SK-N-DZ (cell line): ENCODE measurements around the gene GNAL.
"Not testable (repeated sequence)": the region's sequence is repeated elsewhere in the genome, so short reads cannot be mapped to it uniquely, and the experiment has no call there.

ENCODE experiments used
- DNase-seq: peaks from one replicate; pipeline ENCODE4 v3.0.0-alpha.2; 2015; ENCODE audit warnings: low spot score

GNAL gene

DNA sequence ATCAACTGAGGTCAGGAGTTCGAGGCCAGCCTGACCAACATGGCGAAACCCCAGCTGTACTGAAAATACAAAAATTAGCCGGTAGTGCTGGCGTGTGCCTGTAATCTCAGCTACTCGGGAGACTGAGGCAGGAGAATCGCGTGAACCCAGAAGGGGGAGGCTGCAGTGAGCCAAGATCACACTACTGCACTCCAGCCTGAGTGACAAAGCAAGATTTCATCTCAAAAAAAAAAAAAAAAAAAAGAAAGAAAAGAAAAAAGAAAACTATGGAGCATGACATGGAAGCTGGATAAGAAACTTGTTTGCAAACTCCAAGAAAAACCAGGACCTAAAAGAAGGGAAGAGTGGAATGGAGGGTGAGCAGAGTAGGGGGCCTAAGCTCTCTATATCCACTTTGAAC, 160.2 kb downstream of the GNAL start:
- no peak for DNase-seq

DNA sequence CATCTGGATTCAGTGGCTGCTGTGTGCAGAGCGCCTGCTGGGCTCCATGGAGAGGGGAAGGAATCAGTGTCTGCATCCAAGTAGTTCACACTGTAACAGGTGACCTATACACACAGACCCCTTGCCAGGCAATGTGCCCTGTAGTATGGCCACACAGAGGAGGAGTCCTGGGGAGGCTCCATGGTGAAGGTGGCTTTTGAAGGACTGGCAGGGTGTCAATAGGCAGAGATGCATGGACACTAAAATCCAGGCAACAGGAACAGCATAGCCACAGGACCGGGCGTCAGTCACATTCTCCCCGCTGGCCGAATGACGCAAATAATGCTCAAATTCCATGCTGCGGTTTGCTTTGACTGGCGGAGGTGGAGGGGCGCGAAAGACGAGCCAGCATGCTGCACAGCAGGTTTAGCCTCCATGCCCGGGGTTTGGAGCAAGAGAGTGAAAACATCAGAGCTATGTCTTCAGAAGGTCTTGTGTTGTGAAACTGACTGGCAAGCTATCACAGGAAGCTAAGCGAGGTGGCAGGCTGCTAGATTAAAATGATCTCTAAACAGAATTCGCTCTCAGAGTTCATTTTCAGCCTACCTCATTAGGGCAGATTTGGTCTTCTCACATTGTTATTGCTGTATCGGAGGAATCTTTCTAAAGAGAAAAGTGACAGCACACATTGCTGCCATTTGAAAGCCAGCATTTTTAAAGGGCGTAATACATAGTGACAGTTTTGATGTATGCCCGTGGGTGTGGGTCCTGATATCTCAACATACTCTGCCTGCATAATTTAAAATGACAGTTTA, 161.0 kb downstream of the GNAL start:
- peak; percentile 40 for DNase-seq

GRCh38 chr18:11850821-11851145, 161.7 kb downstream of the GNAL start:
- DNase-seq = no peak

DNA sequence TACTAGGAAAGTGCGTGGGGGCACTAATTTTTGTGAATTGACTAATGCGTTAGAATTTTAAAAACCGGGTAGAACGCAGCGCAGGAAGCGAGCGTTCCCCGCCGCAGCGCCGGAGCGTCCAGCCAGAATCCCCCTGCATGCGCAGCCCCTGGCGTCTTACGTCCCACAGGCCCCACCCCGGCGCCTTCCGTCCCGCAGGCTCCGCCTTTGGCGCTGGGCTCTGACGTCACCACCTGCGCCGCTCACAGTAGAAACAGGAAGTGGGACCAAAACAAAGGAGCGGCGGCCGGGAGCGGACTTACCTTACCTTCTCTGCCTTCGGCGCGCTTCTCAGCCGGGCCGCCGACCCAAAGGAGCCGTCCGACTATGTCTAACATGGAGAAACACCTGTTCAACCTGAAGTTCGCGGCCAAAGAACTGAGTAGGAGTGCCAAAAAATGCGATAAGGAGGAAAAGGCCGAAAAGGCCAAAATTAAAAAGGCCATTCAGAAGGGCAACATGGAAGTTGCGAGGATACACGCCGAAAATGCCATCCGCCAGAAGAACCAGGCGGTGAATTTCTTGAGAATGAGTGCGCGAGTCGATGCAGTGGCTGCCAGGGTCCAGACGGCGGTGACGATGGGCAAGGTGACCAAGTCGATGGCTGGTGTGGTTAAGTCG, 162.2 kb downstream of the GNAL start, which contains the start of gene CHMP1B:
Gene CHMP1B, plus strand, starts transcription at position 268 of the 660 bp plus-strand sequence. Its CDS starts 99 bp downstream, at position 367.
- peak; percentile 94 for DNase-seq

DNA sequence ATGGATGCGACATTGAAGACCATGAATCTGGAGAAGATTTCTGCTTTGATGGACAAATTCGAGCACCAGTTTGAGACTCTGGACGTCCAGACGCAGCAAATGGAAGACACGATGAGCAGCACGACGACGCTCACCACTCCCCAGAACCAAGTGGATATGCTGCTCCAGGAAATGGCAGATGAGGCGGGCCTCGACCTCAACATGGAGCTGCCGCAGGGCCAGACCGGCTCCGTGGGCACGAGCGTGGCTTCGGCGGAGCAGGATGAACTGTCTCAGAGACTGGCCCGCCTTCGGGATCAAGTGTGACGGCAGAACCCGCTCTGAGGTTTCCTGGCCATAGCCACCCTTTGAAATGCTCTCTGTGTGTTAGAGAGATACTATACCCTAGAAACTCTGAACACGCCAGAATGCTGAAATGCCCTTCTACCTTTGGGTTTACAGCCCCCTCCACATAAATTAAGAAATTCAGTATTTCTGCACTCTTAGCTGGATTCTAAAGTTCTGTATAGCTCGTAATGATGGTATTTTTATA, 162.8 kb downstream of the GNAL start:
- no peak for DNase-seq

DNA sequence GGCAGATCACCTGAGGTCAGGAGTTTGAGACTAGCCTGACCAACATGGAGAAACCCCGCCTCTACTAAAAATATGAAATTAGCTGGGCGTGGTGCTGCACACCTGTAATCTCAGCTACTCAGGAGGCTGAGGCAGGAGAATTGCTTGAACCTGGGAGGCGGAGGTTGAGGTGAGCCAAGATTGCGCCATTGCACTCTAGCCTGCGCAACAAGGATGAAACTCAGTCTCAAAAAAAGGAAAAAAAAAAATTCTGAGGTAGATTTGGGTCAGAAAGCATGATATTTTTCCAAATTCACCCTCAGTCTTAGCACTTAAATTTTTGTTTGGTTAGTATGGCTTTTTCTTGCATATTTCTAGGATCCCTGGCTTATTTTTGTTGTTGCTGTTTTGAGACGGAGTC, 165.5 kb downstream of the GNAL start:
- DNase-seq = not testable (repeated sequence)

GRCh38 chr18:11857177-11857887, 168.3 kb downstream of the GNAL start:
- peak; percentile 32 for DNase-seq

GRCh38 chr18:11859282-11859830, 170.3 kb downstream of the GNAL start:
- DNase-seq = no peak

- no peak for DNase-seq
Observed at GRCh38 chr18:11859903-11860407, 170.9 kb downstream of the GNAL start.

DNA sequence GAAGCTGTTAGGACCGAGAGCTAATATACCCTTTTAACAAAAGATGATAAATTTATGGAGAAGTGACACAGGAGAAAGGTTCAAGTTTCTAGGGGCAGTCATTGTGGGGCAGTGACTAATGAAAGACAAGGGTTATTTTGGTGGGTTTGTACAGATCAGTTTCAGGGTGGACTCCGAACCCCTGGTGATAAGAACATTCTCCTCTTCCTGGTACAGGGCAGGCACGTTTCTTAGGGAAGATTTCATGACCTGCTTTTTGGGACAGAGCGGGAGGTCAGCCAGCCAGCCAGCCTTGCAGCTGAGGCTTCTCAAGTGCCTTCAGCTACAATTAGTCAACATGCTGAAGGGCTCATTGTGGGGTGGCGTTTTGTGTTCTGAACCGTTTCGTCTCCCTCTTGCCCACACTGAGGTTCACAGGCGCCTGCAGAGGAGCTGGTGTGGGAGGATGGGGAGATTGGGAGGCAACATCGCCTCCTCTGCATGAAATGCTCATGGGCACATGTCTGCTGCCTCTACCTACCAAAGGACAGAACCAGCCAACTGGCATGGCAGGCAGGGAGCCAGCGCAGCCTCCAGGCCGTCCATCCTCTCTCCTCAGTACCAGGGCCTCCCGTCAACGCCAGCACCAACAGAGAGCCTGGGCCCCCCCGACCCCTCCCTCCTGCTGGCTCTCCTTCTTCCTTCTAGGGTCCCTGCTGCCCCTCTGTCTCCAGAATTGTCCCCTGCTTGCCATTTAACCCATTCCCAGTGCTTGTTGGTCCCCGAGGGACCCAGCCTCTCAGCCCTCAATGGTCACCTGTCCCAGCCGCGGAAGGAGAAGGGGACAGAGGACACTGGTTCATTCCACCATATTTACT, 171.8 kb downstream of the GNAL start:
- DNase-seq = no peak

DNA sequence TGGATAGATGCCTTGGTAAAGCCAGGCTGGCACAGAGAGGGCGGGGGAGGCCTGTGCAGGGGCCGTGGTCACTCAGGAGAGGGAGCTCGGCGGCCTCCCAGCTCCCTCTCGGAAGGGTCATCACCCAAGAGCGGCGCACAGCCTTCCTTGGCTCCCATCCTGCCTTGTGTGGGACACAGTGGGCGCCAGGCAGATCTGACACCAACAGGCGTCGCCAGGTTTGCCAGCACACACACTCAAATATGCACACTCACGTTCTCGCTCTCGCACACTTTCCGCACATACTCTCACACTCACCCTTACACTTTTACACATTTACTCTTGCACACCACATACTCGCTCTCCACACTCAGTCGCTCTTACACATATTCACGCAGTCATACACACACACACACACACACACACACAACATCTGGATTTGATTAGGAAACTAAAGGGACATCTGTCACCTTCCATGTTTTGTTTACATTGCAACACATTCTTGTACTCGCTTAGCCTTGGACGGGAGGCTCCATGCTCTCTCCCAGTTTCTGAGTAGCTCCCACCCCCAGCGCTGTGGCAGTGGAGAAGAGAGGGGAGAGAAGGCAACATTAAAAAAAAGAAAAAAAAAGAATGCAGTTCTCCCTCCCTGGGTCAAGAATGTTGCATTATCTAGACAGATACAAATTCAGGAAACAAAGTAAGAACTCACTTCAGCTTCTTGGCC, 172.7 kb downstream of the GNAL start:
- DNase-seq = no peak

- no peak for DNase-seq
Observed at GRCh38 chr18:11862468-11863137, 173.5 kb downstream of the GNAL start.

GRCh38 chr18:11864471-11864870, 175.4 kb downstream of the GNAL start:
- DNase-seq = no peak

DNA sequence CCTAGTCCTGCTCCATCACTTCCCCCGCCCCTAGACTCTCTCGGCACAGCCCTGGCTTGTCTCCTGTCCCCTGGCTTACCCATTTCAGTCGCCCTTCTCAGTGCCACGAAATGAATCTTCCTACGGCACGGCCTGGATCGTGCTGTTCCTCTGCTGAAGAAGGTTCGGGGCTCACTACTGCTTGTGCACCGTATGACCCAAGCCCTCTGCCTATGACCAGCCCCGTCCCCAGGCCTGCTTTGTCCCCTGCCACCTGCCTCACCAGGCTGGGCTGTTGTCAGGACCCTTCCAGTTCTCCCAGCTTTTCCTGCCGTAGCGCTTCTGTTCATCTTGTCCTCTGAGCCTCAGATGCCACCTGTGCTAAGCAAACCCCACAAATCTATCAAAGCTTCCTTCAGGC, 176.0 kb downstream of the GNAL start:
- no peak for DNase-seq

DNA sequence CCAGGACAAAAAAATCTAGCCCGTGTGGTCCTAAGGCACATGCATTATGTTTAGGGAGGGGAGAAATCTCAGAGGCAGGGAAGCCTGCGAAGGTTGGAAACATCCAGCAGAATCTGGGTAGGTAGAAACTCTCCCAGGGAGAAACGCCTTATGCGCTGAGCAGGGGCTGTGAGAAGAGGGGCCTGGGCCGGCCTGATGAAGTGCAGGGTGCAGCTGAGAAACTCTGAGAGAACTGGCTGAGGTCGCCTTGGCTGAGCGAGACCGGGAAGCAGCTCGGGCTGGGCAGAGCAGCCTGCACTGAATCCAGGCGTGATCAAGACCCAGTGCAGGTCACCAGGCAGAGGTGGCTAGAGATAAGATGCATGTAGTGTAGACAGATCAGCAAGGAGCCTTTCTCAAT, 177.3 kb downstream of the GNAL start:
- peak; percentile 21 for DNase-seq

DNA sequence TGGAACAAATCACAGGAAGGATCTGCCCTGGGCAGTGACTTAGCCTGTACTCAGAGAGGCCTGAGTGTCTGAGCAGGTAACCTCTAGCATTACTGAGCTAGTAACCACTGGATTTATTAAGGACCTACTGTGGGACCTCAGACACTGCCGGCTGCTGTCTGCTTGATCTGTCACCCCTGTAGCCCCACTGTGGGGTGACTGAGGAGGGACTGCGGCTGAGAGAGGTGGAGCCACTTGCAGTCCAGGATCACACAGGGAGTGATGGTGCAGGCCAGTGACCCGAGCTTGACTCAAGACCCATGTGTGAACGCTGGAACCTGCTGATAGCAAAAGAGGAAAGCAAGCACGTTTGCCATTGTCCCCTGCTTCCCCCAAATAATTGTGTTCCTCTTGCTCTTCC, 177.7 kb downstream of the GNAL start:
- DNase-seq = no peak

- DNase-seq = no peak
Observed at GRCh38 chr18:11868230-11868629, 179.2 kb downstream of the GNAL start.

DNA sequence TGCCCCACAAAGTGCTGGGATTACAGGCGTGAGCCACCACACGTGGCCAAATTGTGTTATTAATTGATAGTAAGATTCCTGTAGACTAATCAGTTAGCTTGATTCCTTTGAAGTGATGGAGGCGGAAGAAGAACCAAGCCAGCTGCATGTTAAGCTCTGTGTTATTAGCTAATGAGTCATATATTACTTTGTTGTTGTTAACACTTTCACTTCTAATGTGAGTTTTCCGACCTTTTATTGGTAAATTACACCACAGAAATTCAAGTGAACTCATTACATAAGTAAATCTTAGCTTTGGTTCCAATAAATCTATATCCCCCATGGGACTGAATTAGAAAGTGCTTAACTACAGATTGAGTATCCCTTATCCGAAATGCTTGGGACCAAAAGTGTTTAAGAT, 182.4 kb downstream of the GNAL start:
- DNase-seq = no peak

- no peak for DNase-seq
Observed at GRCh38 chr18:11872479-11873136, 183.5 kb downstream of the GNAL start.
